ENCODE data around the gene AP4M1. TPM values are rescaled to one million over a fixed set of nuclear protein-coding genes. Genes with fewer than 3 reads are reported as not detected.

AP4M1 gene
- total and polyA plus RNA-seq, 9 of the 15 experiments (the other 6 are each of a cell fraction or from before 2014, with no cell fraction given) = 1.3 to 30.9 (median 14.1) TPM

- TF ChIP-seq PATZ1 (CRISPR knock-in tag; IDR thresholded peaks at IDR 0.05; ENCODE audit: borderline replicate concordance) (no peak), SMARCE1 (IDR thresholded peaks at IDR 0.05) (peak; percentile 34; the same call in 1 of the 2 replicates), MIER1 (IDR thresholded peaks at IDR 0.05; ENCODE audit: low read depth) (peak; percentile 51; the same call in 1 of the 2 replicates), KDM1A (IDR thresholded peaks at IDR 0.05) (peak in 1 of 2 experiments; percentile 47; a peak in 1 of 4 replicates), HDGF (IDR thresholded peaks at IDR 0.05) (peak; percentile 65; the same call in 1 of the 2 replicates), AFF1 (IDR thresholded peaks at IDR 0.05; ENCODE audit: low read depth in 1 of 2, partially characterized antibody in 2 of 2) (peak in 1 of 2 experiments; percentile 22), ZNF121 (CRISPR knock-in tag; conservative IDR thresholded peaks at IDR 0.05) (peak; percentile 76), CBFB (CRISPR knock-in tag; IDR thresholded peaks at IDR 0.05) (peak; percentile 45; the same call in 1 of the 2 replicates), SIX5 (IDR thresholded peaks at IDR 0.05; ENCODE audit: borderline replicate concordance in 1 of 2, insufficient read depth in 1 of 2, low read depth in 1 of 2, low read length in 2 of 2) (no peak)
These were observed 13.3 kb upstream of the AP4M1 start (continued) for GRCh38 chr7:100088095-100088620.

Data from K562 (cell line).